ENCODE results near the gene PELI3.

Gene PELI3

DNA sequence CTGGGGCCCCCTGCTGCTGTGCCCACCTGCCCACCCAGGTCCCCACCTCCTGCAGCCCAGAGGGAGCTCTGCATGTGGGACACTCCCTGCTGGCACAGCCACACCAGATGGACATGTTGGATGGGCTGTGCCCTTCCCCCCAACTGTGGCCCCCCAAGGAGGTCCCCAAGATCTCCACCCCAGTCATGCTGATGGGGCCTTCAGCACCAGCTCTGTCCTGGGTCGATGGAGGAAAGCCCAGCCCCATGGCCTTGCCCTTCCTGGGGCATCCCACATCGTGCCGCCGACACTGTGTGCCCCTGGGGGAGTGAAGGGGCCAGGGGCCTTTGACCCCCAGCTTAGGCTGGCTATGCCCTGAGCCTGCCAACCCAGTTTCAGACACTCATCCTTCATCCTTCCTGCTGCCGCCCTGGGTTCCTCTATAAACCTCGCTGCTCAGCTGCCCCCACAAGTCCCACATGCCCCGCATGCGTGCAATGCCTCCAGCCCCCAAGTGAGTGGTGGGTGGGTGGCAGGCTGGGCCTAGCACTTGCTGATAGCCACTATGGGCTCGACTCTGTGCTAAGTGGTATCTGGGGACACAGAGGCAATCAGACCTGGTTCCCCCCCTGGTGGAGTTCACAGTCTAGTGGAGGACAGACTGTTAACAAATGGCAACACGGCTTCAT is 9.6 kb downstream of the PELI3 start:
- DNase-seq: no peak

DNA sequence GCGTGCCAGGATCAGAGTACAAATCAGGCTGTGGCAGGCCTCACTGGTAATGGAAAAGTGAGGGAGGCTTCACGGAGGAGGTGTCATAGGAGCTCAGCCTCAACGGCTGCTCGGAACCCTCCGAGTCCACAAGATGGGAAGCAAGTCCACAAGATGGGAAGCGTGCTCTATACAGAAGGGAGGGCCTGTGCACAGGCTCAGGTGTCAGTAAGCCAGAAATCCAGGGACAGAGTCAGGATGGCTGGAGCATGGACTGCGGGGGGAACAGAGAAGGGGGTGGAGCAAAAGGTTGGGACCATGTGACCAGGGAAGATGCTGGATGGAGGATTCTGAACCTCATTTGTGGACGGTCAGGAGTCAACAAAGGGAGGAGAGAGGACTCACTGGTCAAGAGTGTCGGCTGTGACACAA is 10.1 kb downstream of the PELI3 start:
- DNase-seq: no peak

DNA sequence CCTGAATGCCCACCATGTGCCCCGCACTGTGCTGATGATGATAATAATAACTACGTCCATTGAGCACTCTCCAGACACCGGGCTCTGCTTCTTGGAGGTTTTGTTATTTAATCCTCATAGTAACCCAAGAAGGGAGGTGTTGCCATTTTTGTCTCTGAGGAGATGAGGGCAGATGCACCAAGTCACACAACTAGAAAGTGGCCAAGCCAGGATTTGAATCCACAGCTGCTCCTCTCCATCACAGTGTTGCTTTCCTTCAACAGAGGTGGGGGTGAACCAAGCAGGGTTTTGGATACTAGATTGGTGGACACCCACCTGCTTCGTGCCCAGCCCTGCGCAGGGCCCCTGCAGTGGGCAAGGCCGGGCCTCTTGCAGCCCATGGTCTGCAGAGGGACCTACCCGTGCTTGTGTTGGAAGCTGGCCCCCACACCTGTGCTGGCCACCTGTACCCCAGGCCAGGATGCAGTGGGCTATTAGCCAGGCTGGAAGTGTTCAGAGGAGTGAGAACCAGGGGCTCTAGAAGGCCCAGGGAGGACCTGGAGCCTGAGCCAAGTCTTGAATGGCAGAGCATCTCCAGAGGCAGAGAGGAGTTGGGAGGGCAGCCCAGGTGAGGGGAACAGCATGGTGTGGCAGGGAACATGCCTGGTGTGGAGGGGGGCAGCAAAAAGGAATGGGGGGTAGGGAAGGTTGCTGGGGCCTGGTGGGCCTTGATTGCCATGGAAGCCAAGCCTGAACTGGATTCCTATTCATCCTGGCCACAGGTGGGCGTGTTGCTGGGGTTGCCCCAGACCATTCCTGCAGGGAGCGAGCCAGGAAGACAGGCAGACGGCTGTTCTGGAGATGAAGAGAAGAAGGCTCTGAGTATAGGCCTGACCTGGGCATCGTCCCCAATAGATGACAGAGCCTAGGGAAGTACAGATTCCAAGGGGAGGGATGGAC is 10.8 kb downstream of the PELI3 start:
- no peak for DNase-seq

DNA sequence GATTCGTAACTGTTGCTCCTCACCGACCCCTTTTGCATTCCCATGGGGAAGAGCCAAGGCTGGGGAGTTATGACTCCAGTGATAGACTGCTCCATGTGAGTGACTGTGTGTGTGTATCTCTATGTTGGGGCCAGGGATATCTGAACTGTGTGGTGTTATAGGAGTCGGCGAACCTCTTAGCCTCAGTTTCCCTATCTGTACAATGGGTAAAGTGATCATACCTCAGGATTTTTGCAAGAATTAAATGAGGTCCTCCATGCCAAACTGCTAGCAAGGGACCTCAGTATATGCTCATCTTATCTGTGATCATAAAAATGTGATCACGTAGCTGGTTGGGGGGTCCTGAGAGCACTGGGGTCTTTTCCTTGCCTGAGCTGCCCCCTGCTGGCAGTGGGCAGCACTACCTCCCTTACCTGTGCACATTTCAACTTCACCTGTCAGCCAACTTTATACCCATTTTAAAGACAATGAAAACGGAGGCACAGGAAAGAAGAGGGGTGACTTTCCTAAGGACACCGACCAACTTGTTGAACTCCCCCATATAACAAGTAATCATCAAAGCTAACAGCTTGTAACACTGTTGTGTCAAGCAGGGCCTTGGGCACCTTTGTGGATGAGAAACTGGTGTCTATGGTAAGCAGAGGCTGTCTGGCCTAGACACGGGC is 12.2 kb downstream of the PELI3 start:
- peak; percentile 36 for DNase-seq

DNA sequence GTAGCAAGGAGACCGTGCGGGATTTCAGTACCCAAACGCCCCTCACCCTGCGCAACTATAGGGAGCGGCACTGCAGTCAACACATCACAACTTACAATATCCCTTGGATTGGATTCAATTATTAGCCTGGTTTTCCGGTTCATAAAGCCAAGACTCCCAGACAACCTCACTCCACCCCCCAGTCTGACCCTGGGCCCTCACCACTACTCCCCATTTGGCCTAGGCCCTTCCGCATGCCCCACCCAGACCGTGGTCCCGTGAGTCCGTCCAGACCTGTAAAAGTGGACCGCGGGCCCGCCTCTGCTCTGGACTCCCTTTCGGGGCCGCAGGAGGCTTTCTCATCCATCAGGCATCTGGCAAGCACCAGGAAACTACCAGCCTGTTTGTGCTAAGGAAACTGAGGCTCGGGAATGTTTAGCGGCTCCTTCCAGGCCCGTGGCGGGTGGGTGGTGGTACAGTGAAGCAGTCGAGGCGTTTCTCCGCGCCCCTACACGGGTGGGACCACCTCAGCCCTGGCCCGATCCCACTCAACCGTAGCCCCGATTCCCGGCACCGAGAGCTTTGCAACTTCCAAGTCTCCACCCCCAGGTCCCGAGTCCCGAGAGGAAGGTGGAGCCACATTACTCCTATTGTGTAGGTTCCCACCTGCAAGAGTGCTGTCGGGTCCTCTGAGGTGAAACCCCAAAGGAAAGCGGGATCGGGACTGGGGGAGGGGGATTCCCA is 12.8 kb downstream of the PELI3 start:
- DNase-seq: no peak

DNA sequence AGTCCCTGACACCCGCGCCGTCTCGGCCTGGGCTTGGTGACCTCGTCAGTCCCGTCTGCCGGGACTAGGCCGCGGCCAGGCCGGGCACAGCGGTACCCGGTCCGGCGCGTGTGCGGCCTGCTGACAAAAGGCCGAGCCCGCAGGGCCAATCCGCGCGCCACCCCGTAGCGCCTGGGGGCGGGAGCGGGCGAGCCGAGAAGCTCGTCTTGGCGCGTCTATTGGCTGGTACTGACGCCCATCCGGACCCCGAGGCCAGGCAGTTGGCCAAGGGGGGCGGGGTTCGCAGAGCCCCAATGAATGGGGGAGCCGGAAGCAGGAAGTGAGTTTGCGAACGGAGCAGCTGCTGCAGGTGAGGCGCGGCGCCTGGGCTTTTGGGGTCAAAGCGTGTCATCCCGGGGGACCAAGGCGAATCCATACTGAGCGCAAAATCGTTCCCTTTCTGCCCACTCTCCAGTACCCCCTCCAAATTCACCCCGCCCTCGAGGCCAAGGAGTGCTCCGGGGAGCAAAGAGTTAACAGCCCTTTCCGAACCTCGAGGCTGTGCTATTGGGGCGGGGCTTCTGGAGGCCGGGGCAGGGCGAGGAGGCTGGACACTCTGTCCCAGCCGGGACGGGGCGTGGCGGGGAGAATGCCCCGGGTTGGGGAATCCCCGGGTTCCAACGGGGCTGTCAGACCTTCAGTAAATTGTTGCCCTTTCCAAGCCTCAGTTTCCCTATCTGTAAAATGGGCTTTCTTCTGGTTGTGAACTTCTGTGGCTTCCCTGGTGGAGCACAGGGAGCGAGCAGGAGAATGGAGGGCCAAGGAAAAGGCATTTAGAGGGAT is 13.6 kb downstream of the PELI3 start, which contains the start of gene DPP3:
TSS of gene DPP3 (plus strand) at position 318 of the 822 bp plus-strand sequence. CDS start 1,767 bp downstream, outside the sequence.
- peak; percentile 97 for DNase-seq

DNA sequence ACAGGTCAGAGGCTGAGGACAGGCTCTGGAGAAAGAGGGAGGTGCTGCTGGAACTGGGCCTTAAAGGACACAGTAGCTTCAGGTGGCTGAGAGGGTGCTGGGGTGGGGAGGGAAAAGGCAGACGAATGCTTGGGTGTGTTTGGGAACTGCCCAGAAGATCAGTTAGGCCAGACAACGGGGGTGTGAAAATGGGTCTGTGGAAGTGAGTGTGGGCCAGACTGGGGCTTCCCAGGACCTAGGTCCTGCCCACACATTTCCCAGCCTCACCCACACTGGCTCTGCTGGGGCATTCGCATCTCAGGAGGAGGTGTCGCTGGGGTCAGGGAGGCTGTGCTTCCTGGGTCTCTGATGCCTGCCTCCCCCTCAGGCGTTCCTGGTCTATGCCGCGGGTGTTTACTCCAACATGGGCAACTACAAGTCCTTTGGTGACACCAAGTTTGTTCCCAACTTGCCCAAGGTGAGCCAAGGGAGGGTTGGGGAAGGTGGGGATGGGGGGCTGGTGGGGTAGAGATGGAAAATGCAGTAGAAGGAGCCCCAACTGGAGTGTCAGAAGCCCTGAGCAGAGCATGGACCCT is 18.2 kb downstream of the PELI3 start:
- DNase-seq: no peak

DNA sequence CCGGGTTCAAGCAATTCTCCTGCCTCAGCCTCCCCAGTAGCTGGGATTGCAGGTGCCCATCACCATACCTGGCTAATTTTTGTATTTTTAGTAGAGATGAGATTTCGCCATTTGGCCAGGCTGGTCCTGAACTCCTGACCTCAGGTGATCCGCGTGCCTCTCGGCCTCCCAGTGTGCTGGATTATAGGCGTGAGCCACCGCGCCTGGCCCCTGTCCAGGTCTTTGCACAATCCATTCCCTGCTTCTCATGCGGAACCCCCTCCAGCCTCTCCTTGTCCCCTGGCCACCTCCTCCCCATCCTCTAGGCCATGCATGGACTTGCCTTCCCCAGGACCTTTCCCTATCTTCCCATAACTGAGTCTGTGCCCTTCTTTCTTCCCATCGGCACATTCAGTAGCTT is 22.3 kb downstream of the PELI3 start:
- DNase-seq: no peak

DNA sequence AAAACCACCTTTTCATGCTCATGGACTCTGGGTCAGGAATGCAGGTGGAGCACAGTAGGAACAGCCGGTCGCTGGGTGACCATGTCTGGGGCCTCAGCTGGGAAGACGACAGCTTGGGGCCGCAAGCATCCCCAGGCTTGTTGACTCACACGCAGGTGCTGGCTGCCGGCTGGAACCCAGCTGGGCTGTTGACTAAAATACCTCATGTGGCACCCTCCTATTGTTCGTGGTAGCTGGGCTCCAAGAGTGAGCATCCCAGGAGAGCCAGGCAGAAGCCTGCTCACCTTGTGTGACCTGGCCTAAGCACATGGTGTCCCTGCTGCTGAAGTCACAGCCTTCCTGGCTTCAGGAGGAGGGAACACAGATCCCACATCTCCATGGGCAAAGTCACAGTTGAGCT is 22.9 kb downstream of the PELI3 start:
- DNase-seq: no peak

DNA sequence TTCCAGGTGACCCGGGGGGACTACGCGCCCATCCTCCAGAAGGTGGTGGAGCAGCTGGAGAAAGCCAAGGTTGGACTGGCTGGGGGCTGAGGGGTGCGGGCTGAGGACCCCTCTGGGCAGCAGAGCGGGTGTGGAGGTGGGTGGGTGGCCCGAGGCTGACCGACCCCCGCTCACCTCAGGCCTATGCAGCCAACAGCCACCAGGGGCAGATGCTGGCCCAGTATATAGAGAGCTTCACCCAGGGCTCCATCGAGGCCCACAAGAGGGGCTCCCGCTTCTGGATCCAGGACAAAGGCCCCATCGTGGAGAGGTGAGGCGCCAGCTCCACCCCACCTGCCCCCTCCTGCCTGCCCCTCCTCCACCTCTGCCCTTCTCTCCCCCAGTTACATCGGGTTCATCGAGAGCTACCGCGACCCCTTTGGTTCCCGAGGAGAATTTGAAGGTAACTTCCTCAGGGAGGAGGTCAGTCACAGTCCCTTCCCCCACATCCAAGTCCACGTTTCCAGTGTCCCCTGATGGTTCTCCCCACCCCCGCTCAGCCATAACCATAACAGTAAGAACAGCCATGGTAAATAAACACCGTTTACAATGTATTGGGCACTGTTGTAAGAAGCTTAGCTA is 24.7 kb downstream of the PELI3 start:
- no peak for DNase-seq

DNA sequence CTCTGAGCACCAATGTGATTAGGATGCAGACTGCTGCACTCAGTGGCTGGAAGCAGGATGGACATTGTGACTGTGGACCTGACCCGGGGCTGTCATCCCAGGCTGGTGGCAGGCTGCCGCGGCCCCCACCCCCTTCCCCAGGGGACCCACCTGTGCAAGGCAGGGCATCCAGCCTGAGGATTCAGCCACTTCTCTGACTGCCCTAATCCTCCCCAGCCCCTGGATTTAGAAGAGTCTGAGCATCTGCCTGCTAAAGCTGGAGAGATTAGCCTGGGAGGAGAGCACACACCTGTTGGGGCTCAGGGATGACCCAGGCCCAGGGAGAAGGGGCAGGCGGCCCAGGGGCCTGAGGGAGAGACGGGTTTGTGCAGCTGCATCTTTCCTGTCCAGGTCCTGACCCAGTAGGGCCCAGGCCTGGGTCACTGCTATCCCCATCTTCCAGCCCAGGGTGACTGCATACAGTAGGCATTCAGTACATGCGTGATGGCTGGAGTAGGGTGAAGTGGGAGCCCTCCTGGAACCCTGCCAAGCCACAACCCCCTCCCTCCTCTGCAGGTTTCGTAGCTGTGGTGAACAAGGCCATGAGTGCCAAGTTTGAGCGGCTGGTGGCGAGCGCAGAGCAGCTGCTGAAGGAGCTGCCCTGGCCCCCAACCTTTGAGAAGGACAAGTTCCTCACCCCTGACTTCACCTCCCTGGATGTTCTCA is 25.6 kb downstream of the PELI3 start:
- no peak for DNase-seq

DNA sequence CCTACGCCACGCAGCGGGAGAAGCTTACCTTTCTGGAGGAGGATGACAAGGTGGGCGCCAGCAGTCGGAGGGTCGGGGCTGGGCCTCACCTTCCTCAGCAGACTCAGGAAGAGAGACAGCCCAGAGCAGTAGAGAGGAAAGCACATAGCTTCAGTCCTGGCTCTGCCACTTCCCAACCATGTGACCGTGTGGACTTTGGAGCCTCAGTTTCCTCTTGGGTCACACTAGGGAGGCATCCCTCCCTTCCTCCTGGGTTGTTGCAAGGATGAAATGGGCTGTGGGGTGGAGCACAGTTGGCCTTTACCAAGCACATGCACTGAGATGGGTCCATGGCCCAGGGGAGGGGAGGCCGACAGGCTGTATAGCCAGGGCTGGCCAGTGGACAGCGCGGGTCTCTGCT is 26.4 kb downstream of the PELI3 start:
- DNase-seq: no peak

DNA sequence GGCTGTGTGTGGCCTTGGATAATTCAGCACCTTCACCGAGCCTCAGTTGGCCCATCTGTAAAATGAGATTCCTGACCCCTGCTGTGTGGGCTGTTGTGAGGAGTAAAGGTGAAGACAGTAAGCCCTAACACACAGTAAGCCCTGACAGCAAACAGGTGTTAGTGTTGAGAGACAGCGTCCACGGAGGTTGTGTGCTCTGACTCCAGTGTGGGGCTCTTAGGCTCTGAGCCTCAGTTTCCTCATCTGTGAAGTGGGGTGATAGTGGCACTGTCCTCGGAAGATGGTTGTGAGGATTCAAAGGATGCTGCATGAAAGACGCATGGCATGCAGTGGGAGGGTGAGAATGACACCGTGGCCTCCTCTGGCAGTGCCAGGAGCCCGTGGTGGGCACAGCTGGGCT is 27.8 kb downstream of the PELI3 start:
- no peak for DNase-seq

DNA sequence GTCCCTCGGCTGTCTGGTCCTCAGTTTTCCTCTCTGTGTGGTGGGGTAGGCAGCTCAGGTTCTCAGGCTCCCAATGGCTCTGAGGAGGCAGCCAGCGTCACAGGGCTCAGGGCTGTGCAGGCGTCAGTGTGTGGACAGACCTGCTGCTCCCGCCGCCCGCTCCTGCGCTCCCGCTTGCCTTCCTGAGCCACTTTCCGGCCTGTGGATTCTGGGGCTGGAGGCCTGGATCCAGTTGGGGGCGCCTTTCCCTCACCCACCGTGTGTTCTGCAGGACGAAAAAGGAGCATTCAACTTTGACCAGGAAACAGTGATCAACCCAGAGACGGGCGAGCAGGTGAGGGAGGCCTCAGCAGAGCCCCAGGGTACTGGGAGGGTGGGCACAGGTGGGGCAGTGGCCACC is 28.2 kb downstream of the PELI3 start:
- DNase-seq: no peak

DNA sequence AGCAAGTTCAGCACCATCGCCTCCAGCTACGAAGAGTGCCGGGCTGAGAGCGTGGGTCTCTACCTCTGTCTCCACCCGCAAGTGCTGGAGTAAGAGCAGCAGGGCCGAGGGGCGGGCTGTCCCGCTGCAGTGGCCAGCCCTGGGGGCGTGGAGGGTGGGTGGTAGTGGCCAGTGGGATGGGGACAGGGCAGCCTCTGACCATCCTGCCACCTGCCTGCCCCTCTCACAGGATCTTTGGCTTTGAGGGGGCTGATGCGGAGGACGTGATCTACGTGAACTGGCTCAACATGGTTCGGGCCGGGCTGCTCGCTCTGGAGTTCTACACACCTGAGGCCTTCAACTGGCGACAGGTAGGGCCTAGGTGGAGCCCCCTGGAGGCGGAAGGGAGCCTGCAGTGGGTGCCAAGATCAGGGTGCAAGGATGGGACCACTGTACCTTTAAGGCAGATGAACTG is 28.7 kb downstream of the PELI3 start:
- DNase-seq: no peak

DNA sequence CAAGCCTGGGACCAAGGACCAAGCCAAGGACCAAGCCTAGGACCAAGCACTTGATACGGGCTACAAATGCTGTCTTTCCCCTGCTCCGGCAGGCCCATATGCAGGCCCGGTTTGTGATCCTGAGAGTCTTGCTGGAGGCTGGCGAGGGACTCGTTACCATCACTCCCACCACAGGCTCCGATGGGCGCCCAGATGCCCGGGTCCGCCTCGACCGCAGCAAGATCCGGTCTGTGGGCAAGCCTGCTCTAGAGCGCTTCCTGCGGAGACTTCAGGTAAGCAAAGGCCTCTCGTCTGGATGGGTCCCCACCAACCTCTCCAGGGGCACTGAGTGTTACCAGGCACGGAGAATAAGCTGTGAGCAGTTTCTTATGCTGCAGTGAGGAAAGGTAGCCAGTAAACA is 30.5 kb downstream of the PELI3 start:
- no peak for DNase-seq

DNA sequence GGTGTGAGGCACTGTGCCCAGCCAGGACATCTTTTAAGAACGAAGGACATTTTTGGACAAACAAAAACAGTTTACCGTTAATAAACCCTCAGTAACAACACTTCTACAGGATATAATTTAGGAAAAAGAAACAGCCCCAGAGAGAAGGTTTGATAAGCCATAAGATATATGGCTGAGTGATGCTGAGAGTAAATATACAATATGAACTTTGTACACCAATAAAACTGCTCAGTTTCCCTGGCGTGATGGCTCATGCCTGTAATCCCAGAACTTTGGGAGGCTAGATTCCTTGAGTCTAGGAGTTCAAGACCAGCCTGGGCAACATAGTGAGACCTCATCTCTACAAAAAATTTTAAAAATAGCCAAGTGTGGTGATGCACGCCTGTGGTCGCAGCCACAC is 31.8 kb downstream of the PELI3 start:
- DNase-seq: no peak

DNA sequence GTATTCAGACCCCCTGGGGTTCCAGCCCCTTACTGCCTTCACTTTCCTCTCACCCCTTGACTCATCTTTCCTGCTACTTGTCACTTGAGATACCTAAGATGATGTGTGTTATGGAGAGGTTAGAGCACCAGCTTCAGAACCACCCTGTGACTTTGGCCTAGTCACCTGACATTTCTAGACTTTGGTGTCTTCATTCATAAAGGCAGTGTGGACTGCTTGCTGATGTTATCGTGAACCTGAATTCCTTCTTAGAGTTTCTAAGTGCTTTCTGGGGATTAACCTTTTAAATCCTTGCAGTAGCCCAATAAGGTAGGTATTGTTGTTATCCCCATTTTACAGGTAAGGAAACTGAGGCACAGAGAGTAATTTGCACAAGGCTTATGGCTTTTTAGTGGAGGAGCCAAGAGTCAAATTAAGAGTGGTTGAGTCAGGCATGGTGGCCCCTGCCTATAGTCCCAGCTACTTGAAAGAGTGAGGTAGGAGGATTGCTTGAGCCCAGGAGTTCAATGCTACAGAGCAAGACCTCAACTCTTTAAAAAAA is 38.6 kb downstream of the PELI3 start:
- DNase-seq: no peak

DNA sequence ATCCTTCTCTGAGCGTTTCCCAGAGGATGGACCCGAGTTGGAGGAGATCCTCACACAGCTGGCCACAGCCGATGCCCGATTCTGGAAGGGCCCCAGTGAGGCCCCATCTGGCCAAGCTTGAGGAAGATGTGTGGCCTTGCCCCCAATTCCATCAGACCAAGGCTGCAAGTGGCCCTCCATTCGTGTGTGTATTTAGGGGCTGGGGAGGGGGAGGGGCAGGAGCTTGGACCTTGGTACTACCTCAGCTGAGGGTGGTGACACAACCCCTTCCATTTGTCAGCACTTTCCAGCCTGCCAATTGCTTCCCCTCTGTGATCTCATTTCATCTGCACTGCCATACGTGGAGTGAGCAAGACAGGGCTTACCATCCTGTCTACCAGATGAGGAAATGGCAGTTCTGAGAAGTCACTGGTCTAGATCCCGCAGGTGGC is 42.4 kb downstream of the PELI3 start:
- no peak for DNase-seq
